Measurements from ENCODE around the gene PPFIA1. TPM values are rescaled to one million over a fixed set of nuclear protein-coding genes. Genes with fewer than 3 reads are reported as not detected.

Gene PPFIA1
- polyA plus RNA-seq, 2 donors, result 13.0 to 14.8 TPM

DNA sequence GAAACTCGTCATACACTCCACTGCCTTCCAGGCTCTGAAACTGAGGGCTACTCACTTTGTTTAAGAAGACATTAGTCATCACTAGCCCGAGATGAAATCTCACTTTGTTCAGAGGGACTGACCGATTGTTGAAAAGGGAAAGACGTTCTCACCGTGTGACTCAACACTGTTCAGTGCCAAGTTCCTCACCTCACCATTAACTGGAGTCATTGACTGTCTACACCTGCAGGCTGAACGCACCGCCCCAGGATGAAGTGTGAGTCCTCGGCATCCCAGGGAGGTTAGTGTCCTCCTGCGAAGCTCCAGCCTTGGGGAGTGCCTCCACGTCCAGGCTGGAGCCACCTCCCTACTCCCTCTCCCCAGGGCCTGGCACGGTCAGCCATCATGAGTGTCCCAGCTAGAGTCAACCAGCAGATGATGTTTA is 37.0 kb upstream of the PPFIA1 start:
- Histone ChIP-seq H3K27ac (ENCODE audit: low read depth in 2 of 2, low read length in 1 of 2) (no peak overlapping the region), H3K4me1 (ENCODE audit: control insufficient read depth in 2 of 2, insufficient read depth in 2 of 2, low read length in 1 of 2) (no peaks in the 10 kb centered on the region), H3K36me3 (ENCODE audit: control insufficient read depth in 2 of 2, insufficient read depth in 2 of 2, low read length in 1 of 2) (no peaks in the 10 kb centered on the region), H3K4me3 (ENCODE audit: low read depth in 1 of 2, low read length in 2 of 2) (no peak overlapping the region), H3K27me3 (ENCODE audit: control insufficient read depth in 1 of 2, insufficient read depth in 2 of 2, low read length in 2 of 2) (no peaks in the 10 kb centered on the region), H3K9me3 (ENCODE audit: control insufficient read depth in 2 of 2, insufficient read depth in 1 of 2, low read depth in 1 of 2, low read length in 1 of 2) (no peaks in the 10 kb centered on the region)
- WGBS, 2 donors, result 47 to 60% methylated on average over 11 of the region's 11 CpGs

DNA sequence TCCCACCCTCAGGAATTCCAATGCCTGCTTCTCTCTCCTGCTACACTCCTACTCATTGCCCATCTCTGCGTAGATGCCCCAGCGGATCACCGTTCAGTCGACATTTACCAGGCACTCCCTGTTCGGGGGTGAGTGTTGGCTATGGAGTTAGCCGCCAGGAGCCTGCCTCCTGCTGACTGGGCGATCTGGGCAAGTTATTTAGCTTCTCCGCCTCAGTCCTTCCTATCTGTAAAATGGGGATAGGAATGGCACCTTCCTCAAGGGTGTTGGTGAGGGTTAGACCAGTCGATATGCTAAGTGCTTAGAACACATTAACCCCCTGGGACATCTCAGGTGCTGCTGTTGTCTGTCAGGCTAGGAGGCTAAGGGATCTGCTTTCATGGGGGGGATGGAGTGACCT is 36.5 kb upstream of the PPFIA1 start:
- Histone ChIP-seq H3K36me3 (ENCODE audit: control insufficient read depth in 2 of 2, insufficient read depth in 2 of 2, low read length in 1 of 2) (no peaks in the 10 kb centered on the region), H3K27ac (ENCODE audit: low read depth in 2 of 2, low read length in 1 of 2) (no peak overlapping the region), H3K4me3 (ENCODE audit: low read depth in 1 of 2, low read length in 2 of 2) (no peak overlapping the region), H3K9me3 (ENCODE audit: control insufficient read depth in 2 of 2, insufficient read depth in 1 of 2, low read depth in 1 of 2, low read length in 1 of 2) (no peaks in the 10 kb centered on the region), H3K4me1 (ENCODE audit: control insufficient read depth in 2 of 2, insufficient read depth in 2 of 2, low read length in 1 of 2) (no peaks in the 10 kb centered on the region), H3K27me3 (ENCODE audit: control insufficient read depth in 1 of 2, insufficient read depth in 2 of 2, low read length in 2 of 2) (no peaks in the 10 kb centered on the region)
- WGBS, 2 donors, result 92 to 93% methylated on average over 9 of the region's 9 CpGs

DNA sequence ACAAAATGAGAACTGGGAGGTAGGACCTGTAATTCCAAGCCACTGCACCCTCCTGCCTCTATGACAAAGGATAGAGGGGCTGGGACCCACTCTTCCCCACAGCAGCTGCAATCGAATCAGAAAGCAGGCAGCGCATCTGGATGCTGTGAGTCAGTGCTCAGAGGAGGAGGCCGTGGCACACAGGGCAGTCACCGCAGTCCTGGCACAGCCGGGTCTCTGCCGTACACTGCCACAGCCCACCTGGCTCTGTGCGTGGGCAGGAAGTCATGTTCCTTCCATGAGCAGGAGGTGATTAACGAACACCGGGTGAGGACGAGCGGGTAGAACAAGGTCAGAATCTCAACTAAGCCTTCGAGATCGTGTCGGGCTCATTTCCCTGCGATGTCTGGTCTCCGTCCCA is 30.2 kb upstream of the PPFIA1 start:
- no peak overlapping the region for H3K4me3 ChIP-seq (ENCODE audit: low read depth in 1 of 2, low read length in 2 of 2)
- 59 to 70% methylated on average over 16 of the region's 16 CpGs for WGBS, 2 donors
- H3K36me3 ChIP-seq (ENCODE audit: control insufficient read depth in 2 of 2, insufficient read depth in 2 of 2, low read length in 1 of 2), result no peaks in the 10 kb centered on the region
- no peak overlapping the region for H3K27ac ChIP-seq (ENCODE audit: low read depth in 2 of 2, low read length in 1 of 2)
- peaks cover 0 to 2% of the 10 kb centered on the region in 2 donors for H3K9me3 ChIP-seq (ENCODE audit: control insufficient read depth in 2 of 2, insufficient read depth in 1 of 2, low read depth in 1 of 2, low read length in 1 of 2)
- H3K4me1 ChIP-seq (ENCODE audit: control insufficient read depth in 2 of 2, insufficient read depth in 2 of 2, low read length in 1 of 2), result no peaks in the 10 kb centered on the region
- H3K27me3 ChIP-seq (ENCODE audit: control insufficient read depth in 1 of 2, insufficient read depth in 2 of 2, low read length in 2 of 2), result no peaks in the 10 kb centered on the region

DNA sequence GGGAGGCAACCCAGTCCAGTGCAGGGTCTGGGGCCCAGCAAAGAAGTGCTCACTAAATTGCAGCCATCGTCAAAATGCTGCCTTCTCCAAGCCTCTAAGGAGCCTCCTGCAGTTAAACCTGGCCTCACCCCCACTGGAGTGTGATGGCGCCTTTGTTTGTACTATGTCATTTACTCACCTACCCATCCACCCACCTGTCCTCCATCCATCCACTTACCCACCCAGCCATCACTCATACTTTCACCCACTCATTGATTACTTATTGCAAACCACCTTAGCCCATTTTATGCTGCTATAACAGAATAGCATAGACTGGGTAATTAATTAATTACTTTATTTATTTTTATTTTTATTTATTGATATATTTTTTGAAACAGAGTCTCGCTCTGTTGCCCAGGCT is 28.8 kb upstream of the PPFIA1 start:
- Histone ChIP-seq H3K4me3 (ENCODE audit: low read depth in 1 of 2, low read length in 2 of 2) (no peak overlapping the region), H3K36me3 (ENCODE audit: control insufficient read depth in 2 of 2, insufficient read depth in 2 of 2, low read length in 1 of 2) (no peaks in the 10 kb centered on the region), H3K4me1 (ENCODE audit: control insufficient read depth in 2 of 2, insufficient read depth in 2 of 2, low read length in 1 of 2) (no peaks in the 10 kb centered on the region), H3K27me3 (ENCODE audit: control insufficient read depth in 1 of 2, insufficient read depth in 2 of 2, low read length in 2 of 2) (no peaks in the 10 kb centered on the region), H3K9me3 (ENCODE audit: control insufficient read depth in 2 of 2, insufficient read depth in 1 of 2, low read depth in 1 of 2, low read length in 1 of 2) (peaks cover 0 to 2% of the 10 kb centered on the region in 2 donors), H3K27ac (ENCODE audit: low read depth in 2 of 2, low read length in 1 of 2) (no peak overlapping the region)
- 84 to 87% methylated on average over 3 of the region's 3 CpGs for WGBS, 2 donors

DNA sequence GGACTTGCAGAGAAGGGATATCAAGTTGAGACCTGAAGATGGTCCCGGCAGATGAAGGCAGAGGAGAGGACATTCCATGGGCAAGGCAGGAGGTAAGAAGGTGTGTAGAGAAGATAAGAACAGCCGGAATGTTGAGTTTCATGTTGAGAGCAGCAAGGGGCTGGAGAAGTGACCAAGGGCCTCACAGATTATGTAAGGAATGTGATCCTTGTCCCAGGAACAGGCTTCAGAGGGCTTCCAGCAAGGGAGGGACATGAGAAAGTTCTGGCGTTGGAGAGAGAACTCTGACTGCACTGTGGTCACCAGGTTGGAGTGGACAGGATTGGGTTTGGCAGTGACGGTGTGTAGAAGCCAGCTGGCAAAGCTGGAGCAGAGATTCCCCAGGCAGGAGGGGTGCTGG is 27.6 kb upstream of the PPFIA1 start:
- Histone ChIP-seq H3K4me3 (ENCODE audit: low read depth in 1 of 2, low read length in 2 of 2) (no peak overlapping the region), H3K27ac (ENCODE audit: low read depth in 2 of 2, low read length in 1 of 2) (no peak overlapping the region), H3K27me3 (ENCODE audit: control insufficient read depth in 1 of 2, insufficient read depth in 2 of 2, low read length in 2 of 2) (no peaks in the 10 kb centered on the region), H3K36me3 (ENCODE audit: control insufficient read depth in 2 of 2, insufficient read depth in 2 of 2, low read length in 1 of 2) (no peaks in the 10 kb centered on the region), H3K9me3 (ENCODE audit: control insufficient read depth in 2 of 2, insufficient read depth in 1 of 2, low read depth in 1 of 2, low read length in 1 of 2) (peaks cover 0 to 2% of the 10 kb centered on the region in 2 donors), H3K4me1 (ENCODE audit: control insufficient read depth in 2 of 2, insufficient read depth in 2 of 2, low read length in 1 of 2) (no peaks in the 10 kb centered on the region)
- 73 to 79% methylated on average over 4 of the region's 4 CpGs for WGBS, 2 donors

DNA sequence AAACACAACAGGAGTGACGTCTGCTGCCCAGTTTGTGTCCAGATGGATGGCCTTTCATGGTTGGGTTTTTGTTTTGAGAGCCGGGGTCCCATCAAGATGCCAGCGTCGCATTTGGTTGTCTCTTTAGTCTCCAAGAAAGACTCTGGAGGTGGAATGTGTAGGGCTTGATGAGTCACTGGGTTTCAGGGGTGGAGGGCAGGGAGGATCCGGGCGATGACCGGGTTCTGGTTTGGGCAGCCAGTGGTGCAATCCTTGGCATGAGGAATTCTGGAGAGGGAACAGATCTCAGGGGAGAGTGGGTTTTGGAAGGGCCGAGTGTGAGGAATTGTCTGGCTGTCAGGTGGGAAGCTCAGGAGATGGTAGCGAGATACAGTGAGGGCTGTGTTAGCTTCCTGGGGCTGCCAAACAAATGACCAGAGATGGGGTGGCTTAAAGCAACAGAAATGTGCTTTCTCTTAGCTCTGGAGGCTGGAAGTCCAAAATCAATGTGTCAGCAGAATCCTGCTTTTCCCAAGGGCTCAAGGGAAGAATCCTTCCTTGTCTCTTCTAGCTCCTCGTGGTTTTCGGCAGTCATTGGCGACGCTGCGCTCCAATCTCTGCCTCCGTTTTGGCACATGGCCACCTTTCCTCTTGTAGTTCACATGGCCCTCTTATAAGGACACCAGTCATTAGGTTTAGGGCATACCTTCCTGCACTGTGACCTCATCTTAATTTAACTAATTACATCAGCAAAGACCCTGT is 26.4 kb upstream of the PPFIA1 start:
- Histone ChIP-seq H3K9me3 (ENCODE audit: control insufficient read depth in 2 of 2, insufficient read depth in 1 of 2, low read depth in 1 of 2, low read length in 1 of 2) (peaks cover 0 to 2% of the 10 kb centered on the region in 2 donors), H3K4me3 (ENCODE audit: low read depth in 1 of 2, low read length in 2 of 2) (no peak overlapping the region), H3K27me3 (ENCODE audit: control insufficient read depth in 1 of 2, insufficient read depth in 2 of 2, low read length in 2 of 2) (no peaks in the 10 kb centered on the region), H3K27ac (ENCODE audit: low read depth in 2 of 2, low read length in 1 of 2) (no peak overlapping the region), H3K36me3 (ENCODE audit: control insufficient read depth in 2 of 2, insufficient read depth in 2 of 2, low read length in 1 of 2) (no peaks in the 10 kb centered on the region), H3K4me1 (ENCODE audit: control insufficient read depth in 2 of 2, insufficient read depth in 2 of 2, low read length in 1 of 2) (no peaks in the 10 kb centered on the region)
- 85 to 89% methylated on average over 15 of the region's 15 CpGs for WGBS, 2 donors

DNA sequence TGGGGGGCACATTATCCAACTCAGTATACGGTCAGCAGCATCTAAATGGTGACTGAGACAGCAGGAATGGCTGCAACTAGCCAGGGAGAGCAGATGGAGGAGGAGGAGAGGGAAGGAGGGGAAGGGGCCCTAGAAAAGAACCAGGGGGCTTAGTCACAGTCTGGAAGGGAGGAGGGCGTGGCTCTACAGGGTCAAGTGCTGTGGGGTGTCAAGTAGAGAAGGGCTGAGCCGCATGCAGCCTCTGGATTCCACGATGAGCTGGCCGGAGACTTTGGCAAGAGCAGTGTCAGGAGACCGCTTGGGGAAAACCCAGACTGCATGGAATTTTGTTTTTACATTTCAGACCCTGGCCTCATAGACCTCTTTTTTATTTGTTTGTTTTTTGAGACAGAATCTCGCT is 25.8 kb upstream of the PPFIA1 start:
- Histone ChIP-seq H3K4me3 (ENCODE audit: low read depth in 1 of 2, low read length in 2 of 2) (no peak overlapping the region), H3K36me3 (ENCODE audit: control insufficient read depth in 2 of 2, insufficient read depth in 2 of 2, low read length in 1 of 2) (no peaks in the 10 kb centered on the region), H3K4me1 (ENCODE audit: control insufficient read depth in 2 of 2, insufficient read depth in 2 of 2, low read length in 1 of 2) (no peaks in the 10 kb centered on the region), H3K27me3 (ENCODE audit: control insufficient read depth in 1 of 2, insufficient read depth in 2 of 2, low read length in 2 of 2) (no peaks in the 10 kb centered on the region), H3K27ac (ENCODE audit: low read depth in 2 of 2, low read length in 1 of 2) (no peak overlapping the region), H3K9me3 (ENCODE audit: control insufficient read depth in 2 of 2, insufficient read depth in 1 of 2, low read depth in 1 of 2, low read length in 1 of 2) (peaks cover 0 to 2% of the 10 kb centered on the region in 2 donors)
- WGBS, 2 donors, result 68 to 79% methylated on average over 7 of the region's 7 CpGs

DNA sequence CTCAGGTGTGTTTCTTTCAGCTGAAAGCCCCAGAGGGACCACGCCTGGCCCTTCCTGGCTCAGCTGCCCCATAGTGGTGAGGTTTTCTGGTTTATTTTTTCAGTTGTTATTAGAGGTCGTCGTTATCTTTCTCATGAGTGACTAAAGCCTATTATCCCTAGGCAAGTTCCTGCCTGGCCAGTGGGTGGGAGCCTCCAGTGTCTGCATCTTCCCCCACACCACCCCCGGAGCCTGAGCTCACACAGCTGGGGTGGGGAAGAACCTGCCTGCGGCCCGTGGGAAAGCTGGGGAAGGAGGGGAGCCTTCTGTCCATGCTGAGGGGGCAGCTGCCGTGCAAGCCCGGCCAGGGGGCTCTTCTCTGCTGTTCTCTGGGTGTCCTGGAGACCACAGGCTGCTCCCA is 24.3 kb upstream of the PPFIA1 start:
- Histone ChIP-seq H3K27ac (ENCODE audit: low read depth in 2 of 2, low read length in 1 of 2) (no peak overlapping the region), H3K36me3 (ENCODE audit: control insufficient read depth in 2 of 2, insufficient read depth in 2 of 2, low read length in 1 of 2) (no peaks in the 10 kb centered on the region), H3K9me3 (ENCODE audit: control insufficient read depth in 2 of 2, insufficient read depth in 1 of 2, low read depth in 1 of 2, low read length in 1 of 2) (peaks cover 0 to 2% of the 10 kb centered on the region in 2 donors), H3K27me3 (ENCODE audit: control insufficient read depth in 1 of 2, insufficient read depth in 2 of 2, low read length in 2 of 2) (no peaks in the 10 kb centered on the region), H3K4me1 (ENCODE audit: control insufficient read depth in 2 of 2, insufficient read depth in 2 of 2, low read length in 1 of 2) (no peaks in the 10 kb centered on the region), H3K4me3 (ENCODE audit: low read depth in 1 of 2, low read length in 2 of 2) (no peak overlapping the region)
- 57 to 58% methylated on average over 8 of the region's 8 CpGs for WGBS, 2 donors

DNA sequence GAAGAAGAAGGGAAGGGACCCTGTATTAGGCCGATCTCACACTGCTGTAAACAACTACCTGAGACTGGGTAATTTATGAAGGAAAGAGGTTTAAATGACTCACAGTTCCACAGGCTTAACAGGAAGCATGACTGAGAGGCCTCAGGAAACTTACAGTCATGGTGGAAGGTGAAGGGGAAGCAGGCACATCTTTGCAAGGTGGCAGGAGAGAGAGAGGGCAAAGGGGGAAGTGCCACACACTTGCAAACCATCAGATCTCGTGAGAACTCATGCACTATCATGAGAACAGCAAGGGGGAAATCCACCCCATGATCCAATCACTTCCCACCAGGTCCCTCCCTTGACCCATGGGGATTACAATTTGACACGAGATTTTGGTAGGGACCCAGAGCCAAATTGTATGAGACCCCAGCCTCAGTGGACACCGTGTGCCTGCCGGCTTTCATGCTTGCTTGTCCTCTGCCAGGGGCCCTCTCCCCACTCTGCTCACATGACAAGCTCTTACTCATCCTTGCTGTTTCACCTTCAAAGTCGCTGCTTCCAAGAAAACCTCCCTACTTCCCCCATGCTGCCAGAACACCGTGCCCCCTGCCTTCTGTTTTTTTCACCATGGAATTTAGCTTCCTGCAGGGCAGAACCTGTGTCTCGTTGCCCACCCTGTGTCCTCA is 23.3 kb upstream of the PPFIA1 start:
- no peak overlapping the region for H3K4me3 ChIP-seq (ENCODE audit: low read depth in 1 of 2, low read length in 2 of 2)
- WGBS, 2 donors, result 47 to 58% methylated on average over 8 of the region's 8 CpGs
- no peaks in the 10 kb centered on the region for H3K27me3 ChIP-seq (ENCODE audit: control insufficient read depth in 1 of 2, insufficient read depth in 2 of 2, low read length in 2 of 2)
- no peaks in the 10 kb centered on the region for H3K36me3 ChIP-seq (ENCODE audit: control insufficient read depth in 2 of 2, insufficient read depth in 2 of 2, low read length in 1 of 2)
- H3K9me3 ChIP-seq (ENCODE audit: control insufficient read depth in 2 of 2, insufficient read depth in 1 of 2, low read depth in 1 of 2, low read length in 1 of 2), result peaks cover 0 to 2% of the 10 kb centered on the region in 2 donors
- no peaks in the 10 kb centered on the region for H3K4me1 ChIP-seq (ENCODE audit: control insufficient read depth in 2 of 2, insufficient read depth in 2 of 2, low read length in 1 of 2)
- no peak overlapping the region for H3K27ac ChIP-seq (ENCODE audit: low read depth in 2 of 2, low read length in 1 of 2)

DNA sequence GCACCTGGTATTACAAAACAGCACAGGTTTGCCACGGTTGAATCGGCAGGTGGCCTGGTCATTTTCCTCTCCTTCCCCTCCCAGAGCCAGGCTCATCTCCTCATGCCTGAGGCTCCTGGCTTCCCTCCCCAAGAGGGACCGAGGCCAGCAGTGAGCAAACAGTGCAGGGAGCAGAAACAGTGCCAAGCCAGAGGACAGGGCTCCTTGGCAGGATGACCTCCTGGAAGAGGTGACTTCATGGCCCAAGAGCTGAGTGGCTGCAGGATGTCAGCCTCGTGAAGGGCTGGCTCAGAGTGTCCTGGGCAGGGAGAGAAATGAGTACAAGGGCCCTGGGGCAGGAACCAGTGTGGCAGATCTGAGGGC is 22.8 kb upstream of the PPFIA1 start:
- Histone ChIP-seq H3K4me1 (ENCODE audit: control insufficient read depth in 2 of 2, insufficient read depth in 2 of 2, low read length in 1 of 2) (no peaks in the 10 kb centered on the region), H3K27ac (ENCODE audit: low read depth in 2 of 2, low read length in 1 of 2) (no peak overlapping the region), H3K9me3 (ENCODE audit: control insufficient read depth in 2 of 2, insufficient read depth in 1 of 2, low read depth in 1 of 2, low read length in 1 of 2) (peaks cover 0 to 2% of the 10 kb centered on the region in 2 donors), H3K36me3 (ENCODE audit: control insufficient read depth in 2 of 2, insufficient read depth in 2 of 2, low read length in 1 of 2) (no peaks in the 10 kb centered on the region), H3K4me3 (ENCODE audit: low read depth in 1 of 2, low read length in 2 of 2) (no peak overlapping the region), H3K27me3 (ENCODE audit: control insufficient read depth in 1 of 2, insufficient read depth in 2 of 2, low read length in 2 of 2) (no peaks in the 10 kb centered on the region)
- WGBS, 2 donors, result 40 to 44% methylated on average over 4 of the region's 4 CpGs
